ENCODE measurements around the gene IMMP2L. TPM values are rescaled to one million over a fixed set of nuclear protein-coding genes. Genes with fewer than 3 reads are reported as not detected.

Gene IMMP2L
- total and polyA plus RNA-seq, 4 experiments from 2014 or later = 23.5 to 32.2 (median 29.5) TPM

- H3K27me3 Mint-ChIP-seq = no peaks in the 10 kb centered on the region
- no peaks in the 10 kb centered on the region for H3K27me3 ChIP-seq (ENCODE audit: insufficient read depth, low read length)
- H3K4me1 ChIP-seq (ENCODE audit: insufficient read depth, low read length) = no peaks in the 10 kb centered on the region
- DNase-seq = no peak
- no peaks in the 10 kb centered on the region for H3K4me1 Mint-ChIP-seq
- ChIA-PET POLR2A (ENCODE audit: partially characterized antibody) (no interaction called here), CTCF (ENCODE audit: partially characterized antibody) (no interaction called here)
- H3K4me3 ChIP-seq (ENCODE audit: low read length in 2 of 2) = no peak overlapping the region
- H3K9me3 ChIP-seq (ENCODE audit: control insufficient read depth in 1 of 2, low read length in 2 of 2) = no peaks in the 10 kb centered on the region
- no peaks in the 10 kb centered on the region for H3K36me3 ChIP-seq (ENCODE audit: insufficient read depth, low read length)
- H3K9me3 Mint-ChIP-seq = peaks cover 2 to 11% (median 5%) of the 10 kb centered on the region in 8 donors
- intact Hi-C loops (cut with micrococcal nuclease) = no loop called here
- no peak overlapping the region for H3K4me3 Mint-ChIP-seq
- H3K27ac ChIP-seq (ENCODE audit: low read depth, low read length) = no peak overlapping the region
- H3K36me3 Mint-ChIP-seq = no peaks in the 10 kb centered on the region
- no peak overlapping the region for H3K27ac Mint-ChIP-seq
Measured at GRCh38 chr7:110650328-110650727, 912.0 kb downstream of the IMMP2L start.

- Mint-ChIP-seq H3K4me3 (no peak overlapping the region), H3K27me3 (no peaks in the 10 kb centered on the region), H3K36me3 (no peaks in the 10 kb centered on the region), H3K27ac (no peak overlapping the region), H3K4me1 (no peaks in the 10 kb centered on the region), H3K9me3 (peaks cover 0 to 3% (median 0%) of the 10 kb centered on the region in 8 donors)
- ChIA-PET CTCF (ENCODE audit: partially characterized antibody) (no interaction called here), POLR2A (ENCODE audit: partially characterized antibody) (no interaction called here)
- intact Hi-C loops (cut with micrococcal nuclease) = no loop called here
- H3K27ac ChIP-seq (ENCODE audit: low read depth, low read length) = no peak overlapping the region
- DNase-seq = no peak
- H3K4me3 ChIP-seq (ENCODE audit: low read length in 2 of 2) = no peak overlapping the region
- H3K4me1 ChIP-seq (ENCODE audit: insufficient read depth, low read length) = no peaks in the 10 kb centered on the region
- no peaks in the 10 kb centered on the region for H3K36me3 ChIP-seq (ENCODE audit: insufficient read depth, low read length)
- H3K9me3 ChIP-seq (ENCODE audit: control insufficient read depth in 1 of 2, low read length in 2 of 2) = no peaks in the 10 kb centered on the region
- no peaks in the 10 kb centered on the region for H3K27me3 ChIP-seq (ENCODE audit: insufficient read depth, low read length)
Measured at GRCh38 chr7:110647266-110647665, 915.0 kb downstream of the IMMP2L start.

GRCh38 chr7:110646804-110647203 is 915.5 kb downstream of the IMMP2L start:
- Mint-ChIP-seq H3K4me1 (no peaks in the 10 kb centered on the region), H3K9me3 (peaks cover 0 to 3% (median 0%) of the 10 kb centered on the region in 8 donors)

GRCh38 chr7:110645616-110646015 is 916.7 kb downstream of the IMMP2L start:
- Histone ChIP-seq H3K36me3 (ENCODE audit: insufficient read depth, low read length) (no peaks in the 10 kb centered on the region), H3K9me3 (ENCODE audit: control insufficient read depth in 1 of 2, low read length in 2 of 2) (no peaks in the 10 kb centered on the region), H3K4me3 (ENCODE audit: low read length in 2 of 2) (no peak overlapping the region), H3K27ac (ENCODE audit: low read depth, low read length) (no peak overlapping the region), H3K27me3 (ENCODE audit: insufficient read depth, low read length) (no peaks in the 10 kb centered on the region), H3K4me1 (ENCODE audit: insufficient read depth, low read length) (no peaks in the 10 kb centered on the region)
- H3K36me3 Mint-ChIP-seq = no peaks in the 10 kb centered on the region
- no peaks in the 10 kb centered on the region for H3K4me1 Mint-ChIP-seq
- no peaks in the 10 kb centered on the region for H3K9me3 Mint-ChIP-seq
- H3K27me3 Mint-ChIP-seq = no peaks in the 10 kb centered on the region
- no peak for DNase-seq
- no peak overlapping the region for H3K27ac Mint-ChIP-seq
- intact Hi-C loops (cut with micrococcal nuclease) = no loop called here
- ChIA-PET POLR2A (ENCODE audit: partially characterized antibody) (no interaction called here), CTCF (ENCODE audit: partially characterized antibody) (no interaction called here)
- H3K4me3 Mint-ChIP-seq = no peak overlapping the region

More at GRCh38 chr7:110646804-110647203, 915.5 kb downstream of the IMMP2L start:
- H3K36me3 ChIP-seq (ENCODE audit: insufficient read depth, low read length) = no peaks in the 10 kb centered on the region
- no peaks in the 10 kb centered on the region for H3K27me3 Mint-ChIP-seq
- H3K4me3 ChIP-seq (ENCODE audit: low read length in 2 of 2) = no peak overlapping the region
- H3K4me3 Mint-ChIP-seq = no peak overlapping the region
- H3K4me1 ChIP-seq (ENCODE audit: insufficient read depth, low read length) = no peaks in the 10 kb centered on the region
- no peaks in the 10 kb centered on the region for H3K9me3 ChIP-seq (ENCODE audit: control insufficient read depth in 1 of 2, low read length in 2 of 2)
- H3K27me3 ChIP-seq (ENCODE audit: insufficient read depth, low read length) = no peaks in the 10 kb centered on the region
- ChIA-PET CTCF (ENCODE audit: partially characterized antibody) (no interaction called here), POLR2A (ENCODE audit: partially characterized antibody) (no interaction called here)
- no peak overlapping the region for H3K27ac ChIP-seq (ENCODE audit: low read depth, low read length)
- DNase-seq = no peak
- intact Hi-C loops (cut with micrococcal nuclease) = no loop called here
- no peak overlapping the region for H3K27ac Mint-ChIP-seq
- H3K36me3 Mint-ChIP-seq = no peaks in the 10 kb centered on the region

- H3K27ac ChIP-seq (ENCODE audit: low read depth, low read length) = no peak overlapping the region
- DNase-seq = no peak
- no peaks in the 10 kb centered on the region for H3K36me3 Mint-ChIP-seq
Measured at GRCh38 chr7:110645060-110645459, 917.2 kb downstream of the IMMP2L start.

GRCh38 chr7:110637252-110637651 is 925.0 kb downstream of the IMMP2L start:
- Mint-ChIP-seq H3K4me3 (no peak overlapping the region), H3K9me3 (peaks cover 0 to 14% (median 5%) of the 10 kb centered on the region in 8 donors), H3K27me3 (peaks cover 2 to 3% of the 10 kb centered on the region in 2 donors), H3K4me1 (no peaks in the 10 kb centered on the region), H3K36me3 (no peaks in the 10 kb centered on the region), H3K27ac (no peak overlapping the region)
- H3K9me3 ChIP-seq (ENCODE audit: control insufficient read depth in 1 of 2, low read length in 2 of 2) = no peaks in the 10 kb centered on the region
- H3K4me1 ChIP-seq (ENCODE audit: insufficient read depth, low read length) = no peaks in the 10 kb centered on the region
- H3K27ac ChIP-seq (ENCODE audit: low read depth, low read length) = no peak overlapping the region
- CTCF ChIA-PET (ENCODE audit: partially characterized antibody) = no interaction called here
- POLR2A ChIA-PET (ENCODE audit: partially characterized antibody) = no interaction called here
- no peak for DNase-seq
- H3K36me3 ChIP-seq (ENCODE audit: insufficient read depth, low read length) = no peaks in the 10 kb centered on the region
- H3K27me3 ChIP-seq (ENCODE audit: insufficient read depth, low read length) = no peaks in the 10 kb centered on the region
- intact Hi-C loops (cut with micrococcal nuclease) = no loop called here
- H3K4me3 ChIP-seq (ENCODE audit: low read length in 2 of 2) = no peak overlapping the region

More at GRCh38 chr7:110645060-110645459, 917.2 kb downstream of the IMMP2L start:
- Histone ChIP-seq H3K27me3 (ENCODE audit: insufficient read depth, low read length) (no peaks in the 10 kb centered on the region), H3K4me1 (ENCODE audit: insufficient read depth, low read length) (no peaks in the 10 kb centered on the region), H3K9me3 (ENCODE audit: control insufficient read depth in 1 of 2, low read length in 2 of 2) (no peaks in the 10 kb centered on the region), H3K36me3 (ENCODE audit: insufficient read depth, low read length) (no peaks in the 10 kb centered on the region), H3K4me3 (ENCODE audit: low read length in 2 of 2) (no peak overlapping the region)
- no peaks in the 10 kb centered on the region for H3K4me1 Mint-ChIP-seq
- H3K4me3 Mint-ChIP-seq = no peak overlapping the region
- no peaks in the 10 kb centered on the region for H3K9me3 Mint-ChIP-seq
- ChIA-PET CTCF (ENCODE audit: partially characterized antibody) (no interaction called here), POLR2A (ENCODE audit: partially characterized antibody) (no interaction called here)
- intact Hi-C loops (cut with micrococcal nuclease) = no loop called here
- peaks cover 0 to 2% of the 10 kb centered on the region in 2 donors for H3K27me3 Mint-ChIP-seq
- no peak overlapping the region for H3K27ac Mint-ChIP-seq

- Histone ChIP-seq H3K9me3 (ENCODE audit: control insufficient read depth in 1 of 2, low read length in 2 of 2) (no peaks in the 10 kb centered on the region), H3K4me1 (ENCODE audit: insufficient read depth, low read length) (no peaks in the 10 kb centered on the region), H3K27me3 (ENCODE audit: insufficient read depth, low read length) (no peaks in the 10 kb centered on the region), H3K4me3 (ENCODE audit: low read length in 2 of 2) (no peak overlapping the region), H3K36me3 (ENCODE audit: insufficient read depth, low read length) (no peaks in the 10 kb centered on the region), H3K27ac (ENCODE audit: low read depth, low read length) (no peak overlapping the region)
- Mint-ChIP-seq H3K36me3 (no peaks in the 10 kb centered on the region), H3K4me3 (no peak overlapping the region), H3K27me3 (peaks cover 0 to 1% of the 10 kb centered on the region in 2 donors), H3K9me3 (peaks cover 0 to 11% (median 5%) of the 10 kb centered on the region in 8 donors), H3K27ac (no peak overlapping the region), H3K4me1 (no peaks in the 10 kb centered on the region)
- CTCF ChIA-PET (ENCODE audit: partially characterized antibody) = no interaction called here
- DNase-seq = no peak
- intact Hi-C loops (cut with micrococcal nuclease) = no loop called here
- POLR2A ChIA-PET (ENCODE audit: partially characterized antibody) = no interaction called here
Measured at GRCh38 chr7:110633313-110633712, 929.0 kb downstream of the IMMP2L start.

GRCh38 chr7:110626414-110626813 is 935.9 kb downstream of the IMMP2L start:
- ChIA-PET POLR2A (ENCODE audit: partially characterized antibody) (no interaction called here), CTCF (ENCODE audit: partially characterized antibody) (no interaction called here)
- Histone ChIP-seq H3K36me3 (ENCODE audit: insufficient read depth, low read length) (no peaks in the 10 kb centered on the region), H3K27me3 (ENCODE audit: insufficient read depth, low read length) (no peaks in the 10 kb centered on the region), H3K4me3 (ENCODE audit: low read length in 2 of 2) (no peak overlapping the region), H3K4me1 (ENCODE audit: insufficient read depth, low read length) (no peaks in the 10 kb centered on the region), H3K9me3 (ENCODE audit: control insufficient read depth in 1 of 2, low read length in 2 of 2) (no peaks in the 10 kb centered on the region), H3K27ac (ENCODE audit: low read depth, low read length) (no peak overlapping the region)
- no peak overlapping the region for H3K4me3 Mint-ChIP-seq
- no peaks in the 10 kb centered on the region for H3K27me3 Mint-ChIP-seq
- intact Hi-C loops (cut with micrococcal nuclease) = no loop called here
- no peak for DNase-seq
- H3K27ac Mint-ChIP-seq = no peak overlapping the region
- H3K36me3 Mint-ChIP-seq = no peaks in the 10 kb centered on the region
- H3K4me1 Mint-ChIP-seq = no peaks in the 10 kb centered on the region
- peaks cover 0 to 2% (median 0%) of the 10 kb centered on the region in 8 donors for H3K9me3 Mint-ChIP-seq
